Left renal pelvis (tissue), 4 donors: ENCODE results near the gene CPO. TPM values are rescaled to one million over a fixed set of nuclear protein-coding genes. Genes with fewer than 3 reads are reported as not detected.

Experiments used
- DNase-seq, 4 donors: peaks; one replicate each; pipeline ENCODE4 v3.0.0-alpha.2; 2013; ENCODE audit warnings: low read depth in 4 of 4, low spot score in 3 of 4
- polyA plus RNA-seq, 4 donors: library from polyadenylated mRNA; unstranded; fragments of 120-200 nt; gene quantifications; one replicate each; pipeline ENCODE4 v1.2.1, GENCODE V29; 2013; ENCODE audit not compliant: insufficient read length in 4 of 4

Gene CPO
- polyA plus RNA-seq, 4 donors, result 0.90 to 2.0 (median 1.5) TPM

GRCh38 chr2:206971805-206972204 is 32.5 kb downstream of the CPO start:
- no peak for DNase-seq

GRCh38 chr2:206974551-206974950 is 35.2 kb downstream of the CPO start:
- DNase-seq, result no peak

GRCh38 chr2:206978746-206979145 is 39.4 kb downstream of the CPO start:
- no peak for DNase-seq

DNA sequence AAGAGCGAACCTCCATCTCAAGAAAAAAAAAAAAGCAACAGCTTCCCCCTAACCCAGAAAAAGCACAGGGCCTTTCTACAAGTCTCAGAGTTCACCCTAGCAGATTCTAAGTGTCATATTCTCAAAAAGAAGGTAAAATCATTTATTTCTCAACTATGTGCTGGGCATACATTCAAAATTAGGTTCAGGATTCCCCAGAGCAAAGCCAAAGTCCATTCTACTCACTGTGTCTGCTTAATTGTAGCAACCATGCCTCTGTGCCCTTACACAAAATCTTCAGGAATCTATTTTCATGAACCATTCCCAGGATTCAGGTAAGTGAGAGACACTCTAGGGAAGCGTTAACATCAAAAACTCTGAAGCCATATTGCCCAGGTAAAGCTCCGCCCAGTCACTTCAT is 40.0 kb downstream of the CPO start:
- DNase-seq, result no peak

DNA sequence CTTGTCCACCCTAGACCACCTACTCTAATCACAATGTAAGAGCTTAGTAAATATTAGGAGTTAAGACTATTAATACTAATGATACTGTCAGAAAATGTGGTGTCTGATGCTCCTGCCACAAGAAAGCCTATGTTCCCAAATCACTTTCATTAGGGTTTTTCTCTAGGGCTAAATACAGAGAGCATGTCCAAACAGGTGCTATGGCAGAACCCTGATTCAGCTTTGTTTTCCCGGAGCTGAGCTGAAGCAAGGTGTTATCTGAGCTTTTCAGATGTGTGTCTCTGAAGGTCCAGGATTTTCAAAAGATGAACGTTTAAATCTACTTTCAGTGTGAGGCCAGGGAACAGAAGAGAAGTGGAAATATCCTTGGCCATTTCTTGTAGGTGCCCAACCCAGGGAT is 40.6 kb downstream of the CPO start:
- no peak for DNase-seq

DNA sequence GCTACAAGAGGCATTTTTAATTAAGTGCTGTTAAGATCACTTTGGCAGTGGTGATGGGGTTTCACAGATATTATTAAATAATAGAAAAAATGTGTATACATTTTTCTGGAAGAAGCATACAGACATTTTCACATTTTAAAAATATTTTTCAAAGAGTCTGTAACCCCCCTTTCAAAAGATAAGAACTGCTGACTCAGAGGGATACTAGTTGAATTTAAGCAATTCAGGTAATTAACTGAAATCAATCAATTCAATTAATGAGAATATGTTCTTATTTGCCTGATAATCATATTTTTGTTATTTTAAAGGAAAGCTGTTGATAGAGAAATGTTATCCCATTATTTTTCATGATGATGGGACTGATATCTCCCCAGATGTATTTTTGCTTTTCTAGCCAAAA is 41.1 kb downstream of the CPO start:
- DNase-seq, result no peak

- no peak for DNase-seq
Observed at GRCh38 chr2:206981086-206981674, 41.9 kb downstream of the CPO start.

- DNase-seq, result peak; percentile 39 to 50 (median 46)
Observed at GRCh38 chr2:206981739-206982340, 42.5 kb downstream of the CPO start.

DNA sequence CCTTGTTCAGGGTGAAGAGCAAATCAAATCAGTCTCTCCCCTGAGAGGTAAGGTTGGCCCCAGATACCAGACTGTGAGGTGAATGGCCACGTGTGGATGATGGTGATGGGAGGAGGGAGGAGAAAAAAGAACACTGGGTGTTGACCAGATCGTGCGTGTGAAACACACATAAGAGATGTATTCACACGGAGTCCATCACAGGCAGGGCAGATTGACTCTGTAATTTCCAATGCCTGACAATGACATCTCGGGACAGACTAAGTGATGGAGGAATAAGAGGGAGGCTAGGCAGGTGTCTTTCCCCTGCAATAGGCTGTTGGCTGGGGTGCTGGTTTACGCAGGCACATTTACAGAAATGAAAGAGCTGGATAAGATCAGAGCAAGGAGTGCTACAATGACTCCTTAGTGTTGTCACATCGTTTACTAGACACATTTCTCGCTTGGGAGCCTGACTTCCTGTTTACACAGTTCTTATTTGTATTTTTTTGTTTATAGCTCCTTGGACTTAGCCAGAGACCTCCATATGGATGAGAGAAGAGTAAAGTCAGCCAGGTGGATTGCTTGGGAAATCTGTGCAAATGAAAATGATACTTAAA is 43.1 kb downstream of the CPO start:
- no peak for DNase-seq

- no peak for DNase-seq
Observed at GRCh38 chr2:206983161-206983859, 44.0 kb downstream of the CPO start.

GRCh38 chr2:206984206-206984605 is 44.9 kb downstream of the CPO start:
- DNase-seq, result no peak

DNA sequence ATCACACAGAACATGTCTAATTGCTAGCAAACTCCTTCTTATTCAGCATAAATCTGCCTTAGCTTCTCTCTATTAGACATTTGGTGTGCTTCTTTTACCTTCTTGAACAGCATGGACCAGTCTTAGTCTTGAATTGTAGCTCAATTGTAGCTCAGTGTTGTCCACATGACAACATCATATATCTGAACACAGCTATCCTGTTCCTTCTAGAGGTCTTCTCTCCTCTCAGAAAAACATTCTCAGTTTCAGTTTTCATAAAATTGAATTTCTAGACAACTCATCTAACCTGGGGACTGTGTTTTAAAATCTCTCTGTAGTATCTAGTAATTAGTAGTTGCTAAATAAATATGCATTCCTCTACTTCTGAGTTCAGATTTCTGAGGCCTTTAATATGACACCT is 47.6 kb downstream of the CPO start:
- DNase-seq, result no peak

GRCh38 chr2:206987810-206988209 is 48.5 kb downstream of the CPO start:
- no peak for DNase-seq

DNA sequence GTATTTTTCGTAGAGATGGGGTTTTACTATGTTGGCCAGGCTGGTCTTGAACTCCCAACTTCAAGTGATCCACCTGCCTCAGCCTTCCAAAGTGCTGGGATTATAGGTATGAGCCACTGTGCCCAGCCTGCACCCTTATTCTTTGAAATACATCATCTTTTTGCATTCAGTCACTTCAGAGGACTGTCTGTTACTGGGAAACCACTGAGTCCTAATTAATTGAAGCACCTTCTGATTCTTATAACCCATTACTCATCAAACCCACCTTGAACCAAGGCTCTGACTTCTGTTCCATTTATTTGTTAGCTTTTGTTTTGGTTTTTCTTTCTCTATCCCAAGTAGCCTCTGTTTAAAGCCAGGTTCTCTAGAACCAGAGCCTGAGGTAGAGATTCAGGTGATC is 49.6 kb downstream of the CPO start:
- no peak for DNase-seq

- DNase-seq, result no peak
Observed at GRCh38 chr2:206989311-206989710, 50.0 kb downstream of the CPO start.

GRCh38 chr2:206990360-206990759 is 51.0 kb downstream of the CPO start:
- no peak for DNase-seq

- no peak for DNase-seq
Observed at GRCh38 chr2:206991070-206991469, 51.8 kb downstream of the CPO start.

GRCh38 chr2:206993396-206993911 is 54.1 kb downstream of the CPO start:
- no peak for DNase-seq

DNA sequence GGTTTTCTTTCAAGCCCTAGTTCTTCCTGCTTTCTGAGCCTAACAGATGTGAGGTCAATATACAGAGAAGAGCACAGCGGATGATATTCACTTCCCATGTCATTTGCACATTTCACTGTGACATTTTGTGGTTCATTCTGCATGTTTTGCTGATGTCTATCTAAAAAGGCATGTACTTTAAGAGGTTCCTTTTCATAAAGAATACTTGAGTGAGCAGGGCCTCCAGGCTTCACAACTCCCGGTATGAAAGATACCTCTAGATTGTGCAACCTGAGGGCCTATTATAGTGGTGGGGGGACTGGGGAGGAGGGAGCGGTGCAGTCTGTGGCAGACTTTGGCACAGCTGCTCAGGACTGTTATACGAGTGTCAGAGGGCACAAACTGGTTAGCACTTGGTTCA is 54.6 kb downstream of the CPO start:
- no peak for DNase-seq

GRCh38 chr2:206996556-206997065 is 57.3 kb downstream of the CPO start:
- DNase-seq, result no peak
